Neutrophil (primary cell): Measurements from ENCODE around the gene ADORA2B.
A peak's percentile ranks its signal among the peaks of the same experiment; 100 is the strongest.

Experiments used
- H3K27ac ChIP-seq: fragments of 200-600 bp; sonication (generic); 2 replicates; pipeline ENCODE4 v1.5.1; 2016; ENCODE audit warnings: mild to moderate bottlenecking, moderate library complexity
- H3K27me3 ChIP-seq: fragments of 200-600 bp; sonication (generic); 2 replicates; pipeline ENCODE4 v1.6.0; 2016; ENCODE audit warnings: mild to moderate bottlenecking
- H3K36me3 ChIP-seq: fragments of 200-600 bp; sonication (generic); 2 replicates; pipeline ENCODE4 v1.5.1; 2017
- H3K4me1 ChIP-seq, 2 experiments: fragments of 200-600 bp in 1 of 2; sonication (generic) in 1 of 2; 1 replicate in 1 of 2; 2 replicates in 1 of 2; pipeline versions ENCODE4 v1.5.1 to v1.6.1; 2013 to 2016; ENCODE audit warnings: low read depth in 1 of 2, low read length in 1 of 2, mild to moderate bottlenecking in 1 of 2, moderate library complexity in 1 of 2; ENCODE audit not compliant: control insufficient read depth in 1 of 2, insufficient read depth in 1 of 2
- H3K4me3 ChIP-seq, 2 experiments: fragments of 200-600 bp in 1 of 2; sonication (generic) in 1 of 2; 1 replicate in 1 of 2; 2 replicates in 1 of 2; pipeline ENCODE4 v1.5.1; 2013 to 2016; ENCODE audit warnings: low read depth in 1 of 2, low read length in 1 of 2, mild to moderate bottlenecking in 1 of 2, moderate library complexity in 1 of 2
- H3K9me3 ChIP-seq: fragments of 200-600 bp; sonication (generic); 2 replicates; pipeline ENCODE4 v1.5.1; 2016
- CTCF ChIP-seq: fragments of 200-600 bp; sonication (generic); IDR thresholded peaks from 2 replicates; pipeline ENCODE4 v1.5.1; 2016; ENCODE audit warnings: antibody characterized with exemption

ADORA2B gene

GRCh38 chr17:15913826-15914225, 31.1 kb upstream of the ADORA2B start:
- H3K36me3 ChIP-seq, result no peaks in the 10 kb centered on the region
- H3K4me3 ChIP-seq, result no peak overlapping the region
- TF ChIP-seq CTCF, result no peak
- peaks cover 8 to 15% of the 10 kb centered on the region in 2 experiments for H3K4me1 ChIP-seq
- H3K27me3 ChIP-seq, result peaks cover 31% of the 10 kb centered on the region
- H3K9me3 ChIP-seq, result no peaks in the 10 kb centered on the region
- H3K27ac ChIP-seq, result no peak overlapping the region

- H3K9me3 ChIP-seq, result no peaks in the 10 kb centered on the region
- no peak for TF ChIP-seq CTCF
- no peak overlapping the region for H3K4me3 ChIP-seq
- peak overlapping the region; percentile 18 for H3K27ac ChIP-seq
- H3K27me3 ChIP-seq, result peaks cover 31% of the 10 kb centered on the region
- peaks cover 8 to 15% of the 10 kb centered on the region in 2 experiments for H3K4me1 ChIP-seq
- H3K36me3 ChIP-seq, result no peaks in the 10 kb centered on the region
Observed at GRCh38 chr17:15914400-15915170, 30.3 kb upstream of the ADORA2B start.

GRCh38 chr17:15915961-15916360, 29.0 kb upstream of the ADORA2B start:
- TF ChIP-seq CTCF, result no peak
- Histone ChIP-seq H3K36me3 (no peaks in the 10 kb centered on the region), H3K4me3 (no peak overlapping the region), H3K4me1 (peaks cover 8 to 15% of the 10 kb centered on the region in 2 experiments), H3K27me3 (peaks cover 31% of the 10 kb centered on the region), H3K9me3 (no peaks in the 10 kb centered on the region), H3K27ac (no peak overlapping the region)

- Histone ChIP-seq H3K27ac (no peak overlapping the region), H3K9me3 (no peaks in the 10 kb centered on the region), H3K4me3 (no peak overlapping the region), H3K27me3 (peaks cover 31% of the 10 kb centered on the region), H3K36me3 (no peaks in the 10 kb centered on the region), H3K4me1 (peaks cover 8 to 15% of the 10 kb centered on the region in 2 experiments)
- TF ChIP-seq CTCF, result no peak
Observed at GRCh38 chr17:15917021-15917437, 27.9 kb upstream of the ADORA2B start.

- peaks cover 31% of the 10 kb centered on the region for H3K27me3 ChIP-seq
- H3K4me1 ChIP-seq, result peaks cover 8 to 15% of the 10 kb centered on the region in 2 experiments
- no peak overlapping the region for H3K4me3 ChIP-seq
- no peak for TF ChIP-seq CTCF
- H3K9me3 ChIP-seq, result no peaks in the 10 kb centered on the region
- no peak overlapping the region for H3K27ac ChIP-seq
- no peaks in the 10 kb centered on the region for H3K36me3 ChIP-seq
Observed at GRCh38 chr17:15917438-15918027, 27.4 kb upstream of the ADORA2B start.
